Measurements from ENCODE around the gene PPP1R15B. TPM values are rescaled to one million over a fixed set of nuclear protein-coding genes. Genes with fewer than 3 reads are reported as not detected.

The PPP1R15B gene
- total RNA-seq, 3 donors from 2014 or later, result 56.7 to 60.2 (median 60.1) TPM

DNA sequence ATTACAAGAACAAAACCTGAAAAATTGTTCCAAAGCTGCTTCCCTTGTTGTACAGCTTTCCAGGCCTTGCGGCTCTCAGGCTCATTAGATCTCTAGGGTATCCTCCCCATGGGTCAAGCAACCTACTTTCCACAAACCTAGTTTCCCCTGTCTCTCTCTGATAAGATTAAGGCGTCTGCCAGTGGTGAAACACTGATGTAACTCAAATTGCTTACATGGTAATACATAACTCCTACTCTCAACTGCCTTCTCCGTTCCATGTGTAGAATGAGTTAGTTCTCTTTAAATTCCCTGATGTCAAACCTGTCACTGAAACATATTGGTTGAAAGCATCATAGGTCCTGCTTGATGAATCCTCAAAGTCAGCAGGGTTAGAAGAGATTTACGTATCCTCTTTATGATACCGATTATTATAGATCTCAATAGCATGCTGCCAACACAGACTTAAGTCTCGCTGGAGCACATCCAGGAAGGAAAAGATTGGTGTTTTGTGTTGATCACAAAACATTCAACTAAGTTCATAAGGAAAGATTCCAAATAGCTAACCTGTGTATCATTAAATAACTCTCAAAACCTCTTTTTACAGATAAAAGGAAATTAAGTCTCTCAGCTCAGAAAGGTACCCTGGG lies 10.6 kb downstream of the PPP1R15B start:
- intact Hi-C loops (cut with DNase I, micrococcal nuclease), result no loop called here
- Histone ChIP-seq H3K36me3 (ENCODE audit: low read depth) (no peaks in the 10 kb centered on the region), H3K9me3 (no peaks in the 10 kb centered on the region), H3K4me1 (ENCODE audit: low read depth) (peaks cover 9% of the 10 kb centered on the region), H3K4me3 (no peak overlapping the region)
- DNase-seq (peak in 1 of 3 donors; percentile 1), ATAC-seq (no peak)
- TF ChIP-seq, protein P1, sequence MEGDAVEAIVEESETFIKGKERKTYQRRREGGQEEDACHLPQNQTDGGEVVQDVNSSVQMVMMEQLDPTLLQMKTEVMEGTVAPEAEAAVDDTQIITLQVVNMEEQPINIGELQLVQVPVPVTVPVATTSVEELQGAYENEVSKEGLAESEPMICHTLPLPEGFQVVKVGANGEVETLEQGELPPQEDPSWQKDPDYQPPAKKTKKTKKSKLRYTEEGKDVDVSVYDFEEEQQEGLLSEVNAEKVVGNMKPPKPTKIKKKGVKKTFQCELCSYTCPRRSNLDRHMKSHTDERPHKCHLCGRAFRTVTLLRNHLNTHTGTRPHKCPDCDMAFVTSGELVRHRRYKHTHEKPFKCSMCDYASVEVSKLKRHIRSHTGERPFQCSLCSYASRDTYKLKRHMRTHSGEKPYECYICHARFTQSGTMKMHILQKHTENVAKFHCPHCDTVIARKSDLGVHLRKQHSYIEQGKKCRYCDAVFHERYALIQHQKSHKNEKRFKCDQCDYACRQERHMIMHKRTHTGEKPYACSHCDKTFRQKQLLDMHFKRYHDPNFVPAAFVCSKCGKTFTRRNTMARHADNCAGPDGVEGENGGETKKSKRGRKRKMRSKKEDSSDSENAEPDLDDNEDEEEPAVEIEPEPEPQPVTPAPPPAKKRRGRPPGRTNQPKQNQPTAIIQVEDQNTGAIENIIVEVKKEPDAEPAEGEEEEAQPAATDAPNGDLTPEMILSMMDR (IDR thresholded peaks at IDR 0.05), result no peak

DNA sequence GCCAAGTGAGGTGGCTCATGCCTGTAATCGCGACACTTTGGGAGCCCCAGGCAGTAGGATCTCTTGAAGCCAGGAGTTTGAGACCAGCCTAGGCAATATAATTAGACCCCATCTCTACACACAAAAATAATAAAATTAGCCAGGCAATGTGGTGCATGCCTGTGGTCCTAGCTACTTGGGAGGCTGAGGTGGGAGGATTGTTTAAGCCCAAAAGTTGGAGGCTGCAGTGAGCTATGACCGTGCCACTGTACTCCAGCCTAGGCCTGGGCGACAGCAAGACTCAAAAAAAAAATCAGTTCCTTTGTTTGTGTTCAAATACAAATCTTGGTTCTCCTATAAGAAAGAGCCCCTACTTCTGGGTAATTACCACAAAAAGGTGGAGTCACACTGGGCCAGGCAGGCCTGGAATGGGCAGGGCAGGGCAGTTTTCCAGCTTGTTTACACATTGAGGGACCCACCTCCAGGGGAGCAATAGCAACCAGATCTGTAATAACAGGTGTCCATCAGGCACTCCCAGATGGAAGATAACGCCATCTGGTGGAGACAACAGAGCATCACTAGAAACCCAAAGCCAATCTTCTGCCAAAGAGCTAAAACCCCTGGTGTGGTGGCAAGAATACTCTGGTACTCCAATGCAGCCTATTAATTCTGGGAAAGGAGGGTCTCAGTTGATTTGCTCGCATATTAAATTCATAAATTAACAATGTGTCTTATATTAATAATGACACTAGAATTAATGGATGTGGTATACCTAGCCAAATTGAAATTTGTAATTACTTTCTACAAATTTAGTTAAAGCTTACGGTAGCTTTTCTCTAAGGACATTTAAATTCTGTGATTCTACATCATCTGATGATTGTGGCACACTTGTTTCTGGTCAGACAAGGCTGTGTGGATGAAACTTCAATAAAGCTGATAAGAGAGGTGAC lies 13.2 kb downstream of the PPP1R15B start:
- TF ChIP-seq, protein P1 (IDR thresholded peaks at IDR 0.05), result peak; percentile 76
- DNase-seq (peak; percentile 84 to 94 (median 85)), ATAC-seq (peak; percentile 100)
- no peaks in the 10 kb centered on the region for H3K36me3 ChIP-seq (ENCODE audit: low read depth)
- intact Hi-C loops (cut with DNase I, micrococcal nuclease), result no loop called here
- H3K4me1 ChIP-seq (ENCODE audit: low read depth), result peaks cover 9% of the 10 kb centered on the region
- no peak overlapping the region for H3K4me3 ChIP-seq
- no peaks in the 10 kb centered on the region for H3K9me3 ChIP-seq

DNA sequence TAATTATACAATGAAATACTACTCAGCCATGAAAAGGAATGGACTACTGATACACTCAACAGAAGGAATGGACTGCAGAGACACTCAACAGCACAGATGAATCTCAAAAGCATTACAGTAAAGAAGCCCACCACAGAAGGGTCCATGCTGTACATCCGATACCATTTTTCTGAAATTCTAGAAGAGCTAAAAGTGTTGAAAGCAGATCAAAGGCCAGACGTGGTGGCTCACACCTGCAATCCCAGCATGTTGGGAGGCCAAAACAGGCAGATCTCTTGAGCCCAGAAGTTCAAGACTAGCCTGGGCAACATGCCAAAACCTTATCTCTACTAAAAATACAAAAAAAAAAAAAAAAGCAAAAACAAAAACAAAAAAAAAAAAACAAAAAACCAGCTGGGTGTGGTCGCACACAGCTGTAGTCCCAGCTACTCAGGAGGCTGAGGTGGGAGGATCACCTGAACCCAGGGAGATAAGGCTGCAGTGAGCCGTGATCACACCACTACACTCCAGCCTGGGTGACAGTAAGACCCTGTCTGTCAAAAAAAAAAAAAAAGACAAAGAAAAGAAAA lies 15.5 kb downstream of the PPP1R15B start:
- TF ChIP-seq, protein P1 (IDR thresholded peaks at IDR 0.05), result no peak

DNA sequence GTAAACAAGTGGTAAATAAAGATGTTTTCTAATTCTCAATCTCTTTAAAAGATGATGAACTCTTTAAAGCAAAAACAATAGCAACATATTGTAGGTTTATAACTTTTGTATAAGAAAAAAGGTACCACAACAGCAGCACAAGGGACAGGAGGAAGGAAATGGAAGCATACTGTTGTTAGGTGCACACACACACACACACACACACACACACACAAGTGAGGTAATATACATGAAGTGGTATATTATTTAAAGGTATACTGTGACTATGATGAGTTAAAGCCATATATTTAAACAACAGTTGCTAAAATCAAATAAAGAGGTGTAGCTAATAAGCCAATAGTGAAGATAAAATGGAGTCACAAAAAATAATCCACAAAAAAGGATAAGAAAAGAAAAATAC lies 20.0 kb downstream of the PPP1R15B start:
- Histone ChIP-seq H3K9me3 (no peaks in the 10 kb centered on the region), H3K4me1 (ENCODE audit: low read depth) (peaks cover 6% of the 10 kb centered on the region), H3K4me3 (no peak overlapping the region), H3K36me3 (ENCODE audit: low read depth) (no peaks in the 10 kb centered on the region)
- TF ChIP-seq, protein P1 (IDR thresholded peaks at IDR 0.05), result no peak
- peak in 1 of 3 donors; percentile 3 for DNase-seq
- peak; percentile 47 for ATAC-seq
- intact Hi-C loops (cut with DNase I, micrococcal nuclease), result no loop called here

More for the DNA sequence above, 15.5 kb downstream of the PPP1R15B start:
- no peak for ATAC-seq
- Histone ChIP-seq H3K36me3 (ENCODE audit: low read depth) (no peaks in the 10 kb centered on the region), H3K4me1 (ENCODE audit: low read depth) (peaks cover 13% of the 10 kb centered on the region), H3K4me3 (no peak overlapping the region), H3K9me3 (no peaks in the 10 kb centered on the region)
- intact Hi-C loops (cut with DNase I, micrococcal nuclease), result no loop called here
- DNase-seq, result peak in 1 of 3 donors; percentile 2

DNA sequence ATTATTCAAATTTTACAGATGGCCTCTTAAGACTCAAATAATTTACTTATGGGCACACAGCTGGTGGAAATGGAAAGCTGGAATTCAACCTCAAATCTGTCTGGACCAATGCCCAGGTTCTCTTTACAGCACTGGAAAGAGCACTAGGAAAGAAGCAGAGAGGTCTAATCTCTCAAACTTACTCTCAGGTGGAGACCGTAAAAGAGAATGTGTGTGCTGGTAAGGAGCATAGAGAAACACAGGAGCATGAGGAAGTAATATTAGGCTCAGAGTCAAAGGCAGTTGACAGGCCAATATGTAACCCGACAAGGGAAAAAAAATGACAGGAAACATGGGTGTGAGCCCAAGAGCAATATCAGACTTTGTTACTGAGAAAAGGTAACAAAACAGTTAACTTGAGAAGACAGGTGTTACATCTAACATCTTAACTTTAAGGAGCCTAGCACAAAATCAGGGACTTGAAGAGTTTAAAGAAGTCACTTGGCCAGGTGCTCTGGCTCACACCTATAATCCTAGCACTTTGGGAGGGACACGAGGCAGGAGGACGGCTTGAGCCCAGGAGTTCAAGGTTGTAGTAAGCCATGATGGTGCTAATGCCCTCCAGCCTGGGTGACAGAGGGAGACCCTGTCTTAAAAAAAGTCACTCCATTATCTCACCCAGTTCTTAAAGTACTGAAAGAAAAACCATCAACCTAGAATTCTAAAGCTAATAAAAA lies 20.7 kb downstream of the PPP1R15B start:
- TF ChIP-seq, protein P1 (IDR thresholded peaks at IDR 0.05), result no peak
- no peaks in the 10 kb centered on the region for H3K9me3 ChIP-seq
- ATAC-seq (peak; percentile 93), DNase-seq (peak in 1 of 3 donors; percentile 53)
- intact Hi-C loops (cut with DNase I, micrococcal nuclease), result no loop called here
- H3K36me3 ChIP-seq (ENCODE audit: low read depth), result no peaks in the 10 kb centered on the region
- peaks cover 6% of the 10 kb centered on the region for H3K4me1 ChIP-seq (ENCODE audit: low read depth)
- H3K4me3 ChIP-seq, result no peak overlapping the region

Data from mucosa of descending colon (tissue), 3 donors.